PC-9 (cell line): ENCODE measurements around the gene RAB30. TPM values are rescaled to one million over a fixed set of nuclear protein-coding genes. Genes with fewer than 3 reads are reported as not detected.
A peak's percentile ranks its signal among the peaks of the same experiment; 100 is the strongest.

ENCODE experiments used
- BruUV-seq: library from RNA; stranded (reverse); fragments of 400-500 nt; replicated peaks from 2 replicates; lab custom pipeline; 2021; lab: Mats Ljungman, UMichigan
- CTCF ChIA-PET: fragments of 300-600 bp; sonication (Branson Sonifier 250); formaldehyde crosslinking; loops from one replicate; lab custom pipeline; 2022; ENCODE audit warnings: antibody characterized with exemption; lab: Charles Lee
- POLR2A ChIA-PET: fragments of 300-600 bp; sonication (Branson Sonifier 250); formaldehyde crosslinking; loops from one replicate; lab custom pipeline; 2022; ENCODE audit warnings: antibody characterized with exemption; ENCODE audit not compliant: unreplicated experiment; lab: Charles Lee
- DNase-seq, 2 experiments: peaks; one replicate each; pipeline versions ENCODE4 v3.0.0 to v3.0.0-alpha.2; 2015 to 2022; ENCODE audit warnings: mixed read lengths in 1 of 2
- H2AFZ ChIP-seq: fragments of 200-600 bp; sonication (generic); 2 replicates; pipeline ENCODE4 v1.8.1; 2017; ENCODE audit warnings: antibody characterized with exemption
- H3F3A ChIP-seq: fragments of 200-600 bp; sonication (generic); 2 replicates; pipeline ENCODE4 v1.8.1; 2017; ENCODE audit warnings: antibody characterized with exemption, mild to moderate bottlenecking, low read depth; ENCODE audit not compliant: insufficient read depth
- H3K27ac ChIP-seq: fragments of 200-600 bp; sonication (generic); 2 replicates; pipeline ENCODE4 v1.6.1; 2016; ENCODE audit warnings: mixed run types
- H3K27me3 ChIP-seq: fragments of 200-600 bp; sonication (generic); 2 replicates; pipeline ENCODE4 v1.6.1; 2016; ENCODE audit warnings: low read depth, mixed run types; ENCODE audit not compliant: insufficient read depth
- H3K36me3 ChIP-seq: fragments of 200-600 bp; sonication (generic); 2 replicates; pipeline ENCODE4 v1.6.1; 2016; ENCODE audit warnings: low read depth, mixed run types
- H3K4me1 ChIP-seq: fragments of 200-600 bp; sonication (generic); replicated peaks from 2 replicates; pipeline ENCODE4 v1.6.1; 2016; ENCODE audit warnings: mixed run types; ENCODE audit not compliant: insufficient read depth
- H3K4me2 ChIP-seq: fragments of 200-600 bp; sonication (generic); 2 replicates; pipeline ENCODE4 v1.6.1; 2017; ENCODE audit warnings: mixed run types
- H3K4me3 ChIP-seq: fragments of 200-600 bp; sonication (generic); 2 replicates; pipeline ENCODE4 v1.6.1; 2016; ENCODE audit warnings: mixed run types
- H3K79me2 ChIP-seq: fragments of 200-600 bp; sonication (generic); 2 replicates; pipeline ENCODE4 v1.6.1; 2017; ENCODE audit warnings: low read depth, mixed run types
- H3K9me2 ChIP-seq: fragments of 200-600 bp; sonication (generic); 2 replicates; pipeline ENCODE4 v1.8.1; 2017; ENCODE audit warnings: mild to moderate bottlenecking; ENCODE audit not compliant: insufficient read depth
- H3K9me3 ChIP-seq: fragments of 200-600 bp; sonication (generic); 2 replicates; pipeline ENCODE4 v1.8.1; 2016; ENCODE audit warnings: low read depth; ENCODE audit not compliant: insufficient read depth
- H4K20me1 ChIP-seq: fragments of 200-600 bp; sonication (generic); 2 replicates; pipeline ENCODE4 v1.8.1; 2017; ENCODE audit not compliant: insufficient read depth
- CTCF ChIP-seq: fragments of 200-600 bp; sonication (generic); conservative IDR thresholded peaks from 2 replicates; pipeline ENCODE4 v1.6.1; 2017; ENCODE audit warnings: mixed run types, antibody characterized with exemption, mild to moderate bottlenecking, moderate library complexity
- EZH2 ChIP-seq: fragments of 200-600 bp; sonication (generic); IDR thresholded peaks from 2 replicates; pipeline ENCODE4 v1.8.0; 2017; ENCODE audit warnings: antibody characterized with exemption, low read depth
- intact Hi-C: fragments of 100-400 bp; cut with micrococcal nuclease; formaldehyde crosslinking; loops from one replicate; pipeline ENCODE4 v1.10.0; 2022; ENCODE audit not compliant: unreplicated experiment
- total RNA-seq: library from RNA; stranded (reverse); gene quantifications from 2 replicates; pipeline ENCODE4 v1.2.3, GENCODE V29; 2021

Gene RAB30
- total RNA-seq, 1 experiment from 2014 or later: 3.6 TPM

GRCh38 chr11:83056204-83056603 is 15.5 kb downstream of the RAB30 start:
- ChIA-PET CTCF (no interaction called here), POLR2A (no interaction called here)
- no peak overlapping the region for H2AFZ ChIP-seq
- no peaks in the 10 kb centered on the region for H3K9me2 ChIP-seq
- BruUV-seq: no TSS peak
- intact Hi-C loops: no loop called here
- H3K9me3 ChIP-seq: no peaks in the 10 kb centered on the region
- no peak overlapping the region for H3K4me3 ChIP-seq
- H3K36me3 ChIP-seq: no peaks in the 10 kb centered on the region
- H4K20me1 ChIP-seq: no peaks in the 10 kb centered on the region
- H3K79me2 ChIP-seq: peaks cover 7% of the 10 kb centered on the region; the same call in 1 of the 2 replicates
- peaks cover 36% of the 10 kb centered on the region for H3F3A ChIP-seq
- TF ChIP-seq CTCF (no peak), EZH2 (no peak)
- H3K27me3 ChIP-seq: no peaks in the 10 kb centered on the region
- H3K4me2 ChIP-seq: no peak overlapping the region
- H3K27ac ChIP-seq: no peak overlapping the region
- DNase-seq: no peak
- H3K4me1 ChIP-seq: peaks cover 50% of the 10 kb centered on the region

- TF ChIP-seq CTCF (no peak), EZH2 (no peak)
- peak overlapping the region; percentile 11; the same call in 1 of the 2 replicates for H3K27ac ChIP-seq
- H3F3A ChIP-seq: peaks cover 39% of the 10 kb centered on the region
- no peaks in the 10 kb centered on the region for H3K9me3 ChIP-seq
- peak in 1 of 2 experiments; percentile 97 for DNase-seq
- H3K4me1 ChIP-seq: peaks cover 55% of the 10 kb centered on the region
- peaks cover 7% of the 10 kb centered on the region; the same call in 1 of the 2 replicates for H3K79me2 ChIP-seq
- H3K4me3 ChIP-seq: no peak overlapping the region
- no peaks in the 10 kb centered on the region for H3K9me2 ChIP-seq
- intact Hi-C loops: no loop called here
- H2AFZ ChIP-seq: no peak overlapping the region
- H4K20me1 ChIP-seq: no peaks in the 10 kb centered on the region
- H3K36me3 ChIP-seq: no peaks in the 10 kb centered on the region
- H3K4me2 ChIP-seq: peak overlapping the region; percentile 32
- H3K27me3 ChIP-seq: no peaks in the 10 kb centered on the region
- ChIA-PET POLR2A (interaction anchor here (0.6 kb wide), 1 partner anchor 106 kb away, joined by 4 read pairs; no protein-coding TSS in a partner anchor), CTCF (no interaction called here)
- BruUV-seq: no TSS peak
Measured at GRCh38 chr11:83054904-83055380, 16.8 kb downstream of the RAB30 start.

- CTCF ChIA-PET: no interaction called here
- peaks cover 55% of the 10 kb centered on the region for H3K4me1 ChIP-seq
- POLR2A ChIA-PET: no interaction called here
- H3K27ac ChIP-seq: no peak overlapping the region
- H3K9me2 ChIP-seq: no peaks in the 10 kb centered on the region
- no peaks in the 10 kb centered on the region for H3K36me3 ChIP-seq
- TF ChIP-seq CTCF (no peak), EZH2 (no peak)
- H4K20me1 ChIP-seq: no peaks in the 10 kb centered on the region
- H3K27me3 ChIP-seq: no peaks in the 10 kb centered on the region
- peak overlapping the region; percentile 32 for H3K4me2 ChIP-seq
- peaks cover 39% of the 10 kb centered on the region for H3F3A ChIP-seq
- H3K9me3 ChIP-seq: no peaks in the 10 kb centered on the region
- H3K79me2 ChIP-seq: peaks cover 7% of the 10 kb centered on the region; the same call in 1 of the 2 replicates
- H3K4me3 ChIP-seq: no peak overlapping the region
- intact Hi-C loops: no loop called here
- no peak for DNase-seq
- no TSS peak for BruUV-seq
- no peak overlapping the region for H2AFZ ChIP-seq
Measured at GRCh38 chr11:83054001-83054400, 17.7 kb downstream of the RAB30 start.
